WERI-Rb-1 (cell line): ENCODE data around the gene RPLP1.
"Not testable (repeated sequence)": the region's sequence is repeated elsewhere in the genome, so short reads cannot be mapped to it uniquely, and the experiment has no call there.

ENCODE experiments used
- DNase-seq: peaks from one replicate; pipeline ENCODE4 v3.0.0-alpha.2; 2020
- H3K27ac ChIP-seq: fragments of 250-450 bp; sonication (Bioruptor Pico); 2 replicates; pipeline ENCODE4 v1.5.1; 2020; ENCODE audit warnings: mild to moderate bottlenecking, moderate library complexity
- H3K27me3 ChIP-seq: fragments of 250-450 bp; sonication (Bioruptor Pico); 2 replicates; pipeline ENCODE4 v1.5.1; 2021; ENCODE audit warnings: mild to moderate bottlenecking, low read depth, moderate library complexity; ENCODE audit not compliant: insufficient read depth, severe bottlenecking
- H3K36me3 ChIP-seq: fragments of 250-450 bp; sonication (Bioruptor Pico); 2 replicates; pipeline ENCODE4 v1.5.1; 2020; ENCODE audit warnings: mild to moderate bottlenecking, moderate library complexity
- H3K4me3 ChIP-seq: 2 replicates; pipeline ENCODE4 v1.5.1; 2011; ENCODE audit warnings: low read depth, mild to moderate bottlenecking, control low read depth, low read length
- H3K9me3 ChIP-seq: fragments of 250-450 bp; sonication (Bioruptor Pico); 2 replicates; pipeline ENCODE4 v1.5.1; 2021; ENCODE audit warnings: mild to moderate bottlenecking, moderate library complexity; ENCODE audit not compliant: severe bottlenecking
- CTCF ChIP-seq: IDR thresholded peaks from 2 replicates; pipeline ENCODE4 v1.5.1; 2011; ENCODE audit warnings: low read depth, mild to moderate bottlenecking, control low read depth, inconsistent platforms, low read length

Gene RPLP1

GRCh38 chr15:69436951-69437350 is 15.7 kb upstream of the RPLP1 start:
- H3K27ac ChIP-seq, result no peak overlapping the region
- no peak overlapping the region for H3K4me3 ChIP-seq
- no peaks in the 10 kb centered on the region for H3K9me3 ChIP-seq
- DNase-seq, result no peak
- H3K27me3 ChIP-seq, result no peaks in the 10 kb centered on the region
- H3K36me3 ChIP-seq, result peaks cover 90% of the 10 kb centered on the region
- TF ChIP-seq CTCF, result no peak

GRCh38 chr15:69439623-69440022 is 13.0 kb upstream of the RPLP1 start:
- Histone ChIP-seq H3K27ac (no peak overlapping the region), H3K36me3 (peaks cover 91% of the 10 kb centered on the region)
- no peak for TF ChIP-seq CTCF

GRCh38 chr15:69443032-69443611 is 9.5 kb upstream of the RPLP1 start:
- H3K36me3 ChIP-seq, result peaks cover 85% of the 10 kb centered on the region
- no peak overlapping the region for H3K27ac ChIP-seq
- no peaks in the 10 kb centered on the region for H3K9me3 ChIP-seq
- no peaks in the 10 kb centered on the region for H3K27me3 ChIP-seq
- H3K4me3 ChIP-seq, result no peak overlapping the region
- no peak for DNase-seq
- TF ChIP-seq CTCF, result no peak

More at GRCh38 chr15:69439623-69440022, 13.0 kb upstream of the RPLP1 start:
- no peaks in the 10 kb centered on the region for H3K27me3 ChIP-seq
- no peaks in the 10 kb centered on the region for H3K9me3 ChIP-seq
- no peak overlapping the region for H3K4me3 ChIP-seq
- no peak for DNase-seq

- Histone ChIP-seq H3K4me3 (no peak overlapping the region), H3K9me3 (no peaks in the 10 kb centered on the region), H3K27me3 (no peaks in the 10 kb centered on the region), H3K27ac (no peak overlapping the region), H3K36me3 (peaks cover 76% of the 10 kb centered on the region)
- TF ChIP-seq CTCF, result no peak
- no peak for DNase-seq
Observed at GRCh38 chr15:69444686-69445085, 7.9 kb upstream of the RPLP1 start.

- TF ChIP-seq CTCF, result no peak
- Histone ChIP-seq H3K36me3 (peaks cover 55% of the 10 kb centered on the region), H3K27ac (no peak overlapping the region), H3K9me3 (no peaks in the 10 kb centered on the region), H3K4me3 (no peak overlapping the region), H3K27me3 (no peaks in the 10 kb centered on the region)
- no peak for DNase-seq
Observed at GRCh38 chr15:69446953-69447352, 5.7 kb upstream of the RPLP1 start.

- H3K27ac ChIP-seq, H3K27me3 ChIP-seq, H3K4me3 ChIP-seq, DNase-seq, H3K9me3 ChIP-seq: not testable (repeated sequence)
- peaks cover 55% of the 10 kb centered on the region for H3K36me3 ChIP-seq
Observed at GRCh38 chr15:69450221-69450620, 2.4 kb upstream of the RPLP1 start.
